GM12892 (cell line): ENCODE results near the gene SCGB1A1.

Experiments
- DNase-seq: peaks from one replicate; pipeline ENCODE4 v3.0.0; 2011; ENCODE audit not compliant: insufficient read length
- FAIRE-seq: peaks from 2 replicates; lab custom pipeline; 2011; peaks lifted over from hg19 to GRCh38; lab: Jason Lieb, UNC
- POLR2A ChIP-seq: IDR thresholded peaks from 2 replicates; pipeline ENCODE4 v1.6.1; 2011; ENCODE audit warnings: low read depth, low read length, control low read depth
- POLR2AphosphoS5 ChIP-seq: IDR thresholded peaks from 2 replicates; pipeline ENCODE4 v1.6.1; 2011; ENCODE audit warnings: low read depth, low read length, control low read depth
- TAF1 ChIP-seq: IDR thresholded peaks from 2 replicates; pipeline ENCODE4 v1.6.1; 2011; ENCODE audit warnings: low read depth, mild to moderate bottlenecking, control low read depth, low read length, borderline replicate concordance

SCGB1A1 gene

DNA sequence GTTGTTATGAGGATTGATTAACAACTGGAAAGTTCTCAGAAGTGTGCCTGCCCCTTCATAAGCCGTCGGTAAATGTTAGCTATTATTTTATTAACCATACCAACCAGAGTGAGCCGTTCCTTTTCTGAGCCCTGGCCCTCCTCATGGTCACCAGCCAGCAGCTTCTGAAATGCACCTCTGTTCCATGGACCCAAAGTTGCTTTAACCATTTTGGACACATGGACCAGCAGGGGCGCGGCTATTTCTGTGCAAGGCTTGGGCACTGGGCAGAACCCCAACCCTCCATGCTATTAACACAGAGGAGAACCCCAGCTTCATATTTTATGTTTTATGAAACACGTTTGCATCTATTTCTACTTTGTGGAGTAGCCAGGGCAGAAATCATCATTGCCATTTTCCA lies 18.6 kb upstream of the SCGB1A1 start:
- no peak for FAIRE-seq
- TF ChIP-seq POLR2AphosphoS5 = no peak
- no peak for TF ChIP-seq POLR2A
- no peak for TF ChIP-seq TAF1
- no peak for DNase-seq

DNA sequence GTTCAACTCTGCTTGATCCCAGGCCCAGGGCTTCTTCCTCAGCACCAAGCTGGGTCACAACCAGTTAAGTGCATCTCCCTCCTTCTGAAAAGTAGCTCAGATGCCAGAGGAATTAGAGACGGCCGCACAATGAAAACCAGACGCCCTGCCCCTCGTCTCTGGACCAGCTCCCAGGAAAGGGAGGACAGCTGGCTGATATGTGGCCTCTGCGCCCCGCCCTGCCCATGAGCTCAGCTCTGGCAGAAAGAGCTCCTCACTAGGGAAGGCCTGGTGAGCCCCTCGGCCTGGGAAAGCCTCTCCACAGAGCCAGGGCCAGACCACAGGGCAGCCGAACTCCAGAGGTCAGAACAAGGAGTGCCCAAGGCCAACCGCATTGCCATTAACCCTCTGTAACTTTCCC lies 18.1 kb upstream of the SCGB1A1 start:
- DNase-seq (no peak), FAIRE-seq (no peak)
- no peak for TF ChIP-seq POLR2A
- TF ChIP-seq POLR2AphosphoS5 = no peak
- TF ChIP-seq TAF1 = no peak

- DNase-seq (no peak), FAIRE-seq (no peak)
- no peak for TF ChIP-seq POLR2A
- no peak for TF ChIP-seq TAF1
- no peak for TF ChIP-seq POLR2AphosphoS5
Measured at GRCh38 chr11:62401356-62401755, 17.5 kb upstream of the SCGB1A1 start.

DNA sequence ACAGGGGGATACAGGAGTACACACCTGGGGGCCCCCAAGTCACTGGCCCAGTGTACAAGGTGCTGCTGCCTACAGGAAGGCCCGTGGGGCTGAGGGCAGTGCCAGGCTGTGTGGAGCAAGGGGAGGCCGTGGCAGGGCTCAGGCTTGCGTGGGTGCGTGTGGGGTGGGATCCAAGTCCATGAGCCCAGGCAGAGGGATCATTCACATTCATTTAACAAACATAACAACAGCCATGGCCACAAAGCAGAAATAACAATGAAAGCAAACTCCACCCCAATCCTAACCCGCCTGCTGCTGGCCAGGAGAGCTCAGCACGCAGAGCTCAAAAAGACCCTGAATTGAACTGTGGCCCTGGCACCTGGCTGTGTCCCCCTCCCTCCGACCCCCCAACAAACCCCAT lies 17.0 kb upstream of the SCGB1A1 start:
- no peak for FAIRE-seq
- no peak for DNase-seq
- no peak for TF ChIP-seq POLR2AphosphoS5
- no peak for TF ChIP-seq TAF1
- TF ChIP-seq POLR2A = no peak

- FAIRE-seq (no peak), DNase-seq (no peak)
- no peak for TF ChIP-seq TAF1
- TF ChIP-seq POLR2AphosphoS5 = no peak
- no peak for TF ChIP-seq POLR2A
Measured at GRCh38 chr11:62402226-62402959, 16.4 kb upstream of the SCGB1A1 start.

DNA sequence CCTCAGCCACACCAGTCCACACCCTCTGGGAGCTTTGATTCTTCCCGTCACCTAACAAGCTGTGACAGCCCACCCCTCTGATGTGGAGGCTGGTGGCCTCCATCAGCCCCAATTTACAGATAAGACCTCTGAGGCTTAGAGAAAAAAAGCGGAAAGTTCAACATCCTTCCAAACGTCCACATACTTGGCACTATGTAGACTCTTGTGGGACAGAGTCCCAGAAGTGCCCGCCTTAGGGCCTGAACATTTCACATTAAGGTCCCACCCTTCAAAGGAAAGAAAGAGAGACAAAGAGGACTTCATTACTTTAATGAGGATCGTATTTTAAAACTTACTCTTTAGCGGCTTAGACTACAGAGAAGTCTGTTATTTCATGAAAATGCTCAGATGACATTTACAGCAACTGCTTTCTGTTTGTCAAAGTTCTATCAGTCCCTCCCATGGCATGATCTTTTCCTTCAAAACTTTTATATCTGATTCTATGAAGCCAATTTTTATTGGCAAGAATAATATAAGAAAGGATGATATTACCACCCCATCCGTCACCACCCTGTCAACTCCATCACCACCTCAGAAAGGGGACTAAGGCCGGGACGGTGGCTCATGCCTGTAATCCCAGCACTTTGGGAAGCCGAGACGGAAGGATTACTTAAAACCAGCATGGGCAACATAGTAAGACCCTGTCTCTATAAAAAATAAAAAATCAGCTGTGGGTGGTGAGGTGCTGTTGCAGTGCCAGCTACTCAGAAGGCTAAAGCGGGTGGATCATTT lies 15.7 kb upstream of the SCGB1A1 start:
- DNase-seq (no peak), FAIRE-seq (no peak)
- no peak for TF ChIP-seq POLR2AphosphoS5

- no peak for DNase-seq
- TF ChIP-seq POLR2AphosphoS5 (no peak), TAF1 (no peak), POLR2A (no peak)
- no peak for FAIRE-seq
Measured at GRCh38 chr11:62404435-62404834, 14.4 kb upstream of the SCGB1A1 start.

DNA sequence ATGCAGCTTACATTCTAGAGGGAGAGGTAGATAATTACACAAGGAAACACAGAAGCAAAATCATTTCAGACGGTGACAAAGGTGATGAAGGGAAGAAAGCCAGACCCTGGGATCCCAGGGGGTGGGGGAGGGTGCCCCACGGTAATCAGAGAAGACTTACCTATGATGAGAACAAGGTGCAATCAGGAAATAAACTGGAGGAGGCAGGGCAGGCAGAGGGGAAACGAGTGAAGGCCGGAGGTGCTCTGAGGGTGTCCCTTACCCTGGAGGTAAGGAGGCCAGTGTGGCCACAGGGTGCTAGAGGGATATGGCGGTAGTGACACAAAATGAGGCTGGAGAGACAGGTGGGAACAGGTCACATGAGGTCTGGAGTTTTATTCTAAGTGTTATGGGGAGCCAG lies 13.9 kb upstream of the SCGB1A1 start:
- no peak for DNase-seq
- no peak for FAIRE-seq
- TF ChIP-seq POLR2AphosphoS5 (no peak), TAF1 (no peak), POLR2A (no peak)

DNA sequence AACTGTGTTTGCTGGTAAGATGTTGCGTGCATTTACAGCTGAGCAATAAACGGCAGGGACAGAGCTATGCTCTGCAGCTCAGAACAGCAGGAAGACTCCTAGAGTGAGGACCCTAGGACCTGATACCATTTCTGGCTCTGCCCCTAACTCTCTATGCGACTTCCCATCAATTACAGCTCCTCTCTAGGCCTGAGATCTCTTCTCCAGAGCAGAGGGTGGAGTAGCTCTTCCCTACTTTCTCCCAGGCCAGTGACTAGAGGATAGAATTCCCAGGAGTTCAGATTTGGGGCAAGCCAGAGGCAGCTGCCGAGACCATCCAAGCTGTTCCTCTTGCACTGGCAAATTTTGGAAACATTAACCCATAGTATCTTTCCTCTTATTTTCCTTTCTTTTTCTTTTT lies 12.8 kb upstream of the SCGB1A1 start:
- FAIRE-seq (no peak), DNase-seq (no peak)
- TF ChIP-seq POLR2AphosphoS5 = no peak

DNA sequence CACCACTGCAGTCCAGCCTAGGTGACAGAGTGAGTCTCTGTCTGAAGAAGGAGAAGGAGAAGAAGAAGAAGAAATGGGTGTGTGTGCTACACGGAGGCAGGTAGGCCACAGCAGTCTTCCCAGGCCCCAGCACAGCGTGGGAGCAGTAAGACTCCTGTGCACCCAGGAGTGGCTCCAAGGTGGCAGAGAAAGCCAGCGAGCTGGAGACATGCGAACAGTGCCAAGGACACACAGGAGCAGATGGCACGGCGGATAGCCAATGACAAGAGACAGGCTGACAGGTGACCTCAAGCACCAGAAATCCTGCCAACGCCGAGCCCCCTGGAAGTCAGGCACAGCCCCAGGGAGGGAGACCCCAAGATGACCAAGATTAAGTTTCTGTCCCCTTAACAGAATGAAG lies 9.0 kb upstream of the SCGB1A1 start:
- TF ChIP-seq POLR2AphosphoS5 (no peak), TAF1 (no peak), POLR2A (no peak)
- no peak for DNase-seq
- no peak for FAIRE-seq

- TF ChIP-seq POLR2A (no peak), TAF1 (no peak), POLR2AphosphoS5 (no peak)
- FAIRE-seq (no peak), DNase-seq (no peak)
Measured at GRCh38 chr11:62410972-62411371, 7.9 kb upstream of the SCGB1A1 start.

DNA sequence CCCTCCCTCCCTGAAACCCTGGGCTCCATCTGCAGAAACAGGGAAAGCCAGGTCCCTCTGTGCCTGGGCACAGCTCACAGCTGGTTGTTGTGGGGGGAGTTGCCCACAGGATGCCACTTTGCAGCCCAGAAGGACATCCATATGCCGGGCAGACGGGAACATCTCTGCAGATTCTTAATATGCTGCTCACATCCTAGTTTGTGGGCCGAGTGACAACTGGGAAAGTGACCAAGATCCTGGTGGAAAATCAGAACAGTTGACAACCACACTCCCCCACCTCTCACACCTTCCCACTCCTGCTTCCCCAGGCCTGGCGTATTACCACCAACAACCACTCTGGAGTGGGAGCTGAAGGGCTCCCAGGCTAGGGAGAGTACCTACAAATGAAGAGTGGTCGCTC lies 7.3 kb upstream of the SCGB1A1 start:
- DNase-seq (no peak), FAIRE-seq (no peak)
- TF ChIP-seq POLR2AphosphoS5 (no peak), TAF1 (no peak), POLR2A (no peak)
